Stimulated activated CD8-positive, alpha-beta memory T cell treated with anti-CD3 and anti-CD28 coated beads, Interleukin-4, amount 100 ng/mL, for 4 hours (primary cell): ENCODE results near the gene REV3L.
"Not testable (repeated sequence)": the region's sequence is repeated elsewhere in the genome, so short reads cannot be mapped to it uniquely, and the experiment has no call there.

Source experiments
- DNase-seq, 2 donors: peaks; one replicate each; pipeline ENCODE4 v3.0.0-alpha.2; 2020; ENCODE audit warnings: low read depth in 2 of 2, low spot score in 1 of 2

The REV3L gene

GRCh38 chr6:111379831-111380230 lies 103.2 kb downstream of the REV3L start:
- DNase-seq: no peak

- no peak for DNase-seq
Measured at GRCh38 chr6:111379302-111379701, 103.7 kb downstream of the REV3L start.

DNA sequence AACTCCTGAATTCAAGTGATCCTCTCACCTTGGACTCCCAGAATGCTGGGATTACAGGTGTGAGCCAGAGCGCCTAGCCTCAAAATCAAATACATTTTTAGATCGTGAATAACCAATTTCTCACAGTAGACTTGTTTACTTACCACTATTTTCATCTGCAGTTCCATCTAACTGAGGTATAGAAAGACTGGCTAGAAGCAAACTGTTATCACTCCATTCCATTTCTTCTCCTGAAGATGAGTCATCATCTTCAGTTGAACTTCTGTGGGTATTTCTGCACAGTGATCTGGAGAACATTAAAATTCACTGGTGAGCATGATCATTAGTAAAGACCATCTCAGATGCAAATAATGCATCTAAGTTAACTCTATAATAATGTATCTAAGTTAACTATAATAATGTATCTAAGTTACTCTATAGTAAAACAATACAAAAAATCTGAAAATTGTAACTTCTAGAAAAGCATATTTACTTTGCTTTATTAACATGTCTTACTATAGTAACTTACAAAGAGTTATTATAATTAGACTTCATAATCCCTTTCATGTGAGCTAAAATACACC lies 105.4 kb downstream of the REV3L start:
- no peak for DNase-seq

DNA sequence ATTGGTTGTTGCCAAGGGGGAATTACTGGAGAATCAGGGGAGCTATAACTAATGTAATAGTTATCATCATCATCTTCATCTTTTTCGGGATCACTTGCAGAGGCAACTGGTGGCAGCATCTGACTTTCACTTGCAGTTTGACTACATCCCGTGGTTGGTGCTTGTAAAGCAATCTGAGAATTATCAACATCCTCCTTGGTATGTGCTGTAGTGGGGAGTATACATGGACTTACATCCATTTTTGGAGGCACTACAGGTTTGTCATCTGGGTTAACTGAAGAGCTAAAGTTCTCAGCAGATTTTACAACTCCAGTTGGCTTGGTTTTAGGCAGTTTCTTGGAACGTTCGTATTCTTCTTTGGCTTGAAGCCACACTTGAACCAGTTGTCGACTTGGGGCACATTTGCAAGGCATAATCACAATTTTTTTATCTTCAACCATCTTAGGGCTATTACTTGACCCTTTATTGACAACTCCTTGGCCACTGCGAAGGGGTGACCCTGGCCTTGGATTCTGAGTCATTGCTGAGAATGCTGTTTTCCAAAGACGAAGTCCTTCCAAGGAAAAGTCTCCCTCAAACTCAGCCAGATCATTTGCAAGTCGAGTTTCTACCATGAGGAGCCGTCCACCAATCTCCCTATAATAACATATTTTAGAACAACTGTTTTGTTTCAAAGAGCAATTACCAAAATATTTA lies 115.5 kb downstream of the REV3L start:
- DNase-seq: no peak

- no peak for DNase-seq
Measured at GRCh38 chr6:111361648-111362047, 121.4 kb downstream of the REV3L start.

- no peak for DNase-seq
Measured at GRCh38 chr6:111358454-111358853, 124.6 kb downstream of the REV3L start.

DNA sequence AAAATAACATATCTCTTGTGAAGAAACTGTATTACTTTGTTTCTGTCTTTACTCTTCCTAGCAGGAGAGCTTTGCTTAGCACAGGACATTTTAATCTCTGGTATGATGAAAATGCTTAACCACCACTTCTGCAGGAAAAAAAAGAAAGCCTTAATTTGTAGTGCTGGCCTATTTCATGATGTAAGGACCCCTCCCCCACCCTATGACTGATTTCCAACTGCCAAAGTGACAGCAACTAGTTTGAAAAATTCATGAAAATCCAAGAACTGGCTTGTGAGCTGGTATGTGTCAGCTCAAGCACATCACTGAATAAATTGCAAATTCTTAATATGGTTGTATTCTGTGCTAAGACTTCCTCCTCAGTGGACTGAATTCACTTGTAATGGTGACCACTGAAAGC lies 125.3 kb downstream of the REV3L start:
- no peak for DNase-seq

GRCh38 chr6:111356551-111356950 lies 126.5 kb downstream of the REV3L start:
- DNase-seq: no peak

DNA sequence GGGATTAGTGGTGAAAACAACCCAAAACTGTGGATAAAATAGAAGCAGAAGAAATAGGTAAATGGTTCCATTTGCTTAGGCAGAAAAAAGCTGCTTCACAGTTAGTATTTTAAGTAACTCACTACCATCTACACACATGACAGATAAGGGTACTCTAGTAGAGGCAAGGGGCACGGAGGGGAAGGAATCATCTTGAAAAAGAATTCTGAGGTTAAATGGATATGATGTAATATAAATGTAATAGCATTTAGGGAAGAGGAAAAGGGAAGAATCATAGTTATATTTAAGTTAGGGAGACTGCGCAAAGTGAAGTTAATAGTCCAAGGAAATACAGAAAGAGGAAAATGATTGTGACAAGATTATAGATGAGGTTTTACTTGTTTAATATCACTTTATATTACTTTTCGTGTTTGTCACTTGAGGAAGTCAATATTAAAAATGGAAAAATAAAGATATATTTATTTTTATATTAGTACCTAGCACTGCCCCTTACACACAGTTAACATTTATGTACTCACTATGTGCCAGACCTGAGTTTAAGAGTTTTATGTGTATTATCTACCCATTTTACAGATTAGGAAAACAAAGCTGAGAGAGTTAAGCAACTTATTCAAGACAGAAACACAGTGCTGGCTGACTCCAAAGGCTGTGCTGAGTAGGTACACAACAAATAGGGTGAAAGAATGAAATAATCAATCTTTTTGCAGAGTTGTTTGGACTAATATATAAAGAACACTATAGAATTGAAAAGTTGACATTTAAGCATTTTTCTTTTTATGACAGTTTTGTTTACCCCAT lies 128.1 kb downstream of the REV3L start:
- no peak for DNase-seq

DNA sequence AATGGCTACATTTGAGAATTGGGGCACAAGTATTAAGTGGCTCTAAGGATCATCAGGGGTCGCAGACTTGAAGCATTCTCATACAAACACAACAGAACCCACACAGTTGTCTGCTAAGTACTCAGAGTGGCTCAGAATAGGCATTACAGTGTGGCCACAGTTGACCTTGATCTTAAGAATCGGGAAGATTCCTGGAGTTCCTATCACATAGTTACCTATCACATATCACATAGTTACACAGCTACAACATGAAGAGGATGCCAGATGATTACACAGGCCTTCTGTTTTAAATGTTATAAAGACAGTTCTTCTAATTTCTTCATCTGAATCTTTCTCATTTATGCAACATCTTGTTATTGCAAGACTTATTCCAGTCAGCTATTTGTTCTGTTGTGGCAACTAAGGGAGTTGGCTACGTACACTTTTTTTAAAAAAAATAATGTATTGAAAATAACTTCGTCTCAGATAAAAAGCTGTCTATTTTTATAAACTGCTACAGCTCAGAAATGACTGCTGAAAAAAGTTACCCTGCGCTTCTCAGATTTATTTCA lies 129.0 kb downstream of the REV3L start:
- DNase-seq: no peak

- no peak for DNase-seq
Measured at GRCh38 chr6:111347589-111347988, 135.4 kb downstream of the REV3L start.

- no peak for DNase-seq
Measured at GRCh38 chr6:111342913-111343312, 140.1 kb downstream of the REV3L start.

DNA sequence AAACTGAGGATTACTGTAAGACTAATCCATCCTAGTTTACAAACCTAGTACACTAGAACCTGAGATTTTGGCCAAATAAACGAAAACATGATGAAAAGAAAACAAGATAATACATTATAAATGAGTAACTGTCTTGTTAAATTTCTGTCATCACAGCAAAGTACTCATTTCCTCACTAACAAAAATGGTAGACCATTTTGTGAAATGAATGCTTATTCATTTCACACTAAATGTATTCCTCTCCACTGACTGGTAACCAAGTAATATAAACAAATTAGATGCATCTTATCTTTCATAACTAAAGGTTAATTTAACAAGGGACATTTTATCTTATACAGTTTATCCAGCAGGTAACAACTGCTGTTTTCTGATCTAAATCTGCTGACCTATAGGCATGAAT lies 143.7 kb downstream of the REV3L start:
- no peak for DNase-seq

DNA sequence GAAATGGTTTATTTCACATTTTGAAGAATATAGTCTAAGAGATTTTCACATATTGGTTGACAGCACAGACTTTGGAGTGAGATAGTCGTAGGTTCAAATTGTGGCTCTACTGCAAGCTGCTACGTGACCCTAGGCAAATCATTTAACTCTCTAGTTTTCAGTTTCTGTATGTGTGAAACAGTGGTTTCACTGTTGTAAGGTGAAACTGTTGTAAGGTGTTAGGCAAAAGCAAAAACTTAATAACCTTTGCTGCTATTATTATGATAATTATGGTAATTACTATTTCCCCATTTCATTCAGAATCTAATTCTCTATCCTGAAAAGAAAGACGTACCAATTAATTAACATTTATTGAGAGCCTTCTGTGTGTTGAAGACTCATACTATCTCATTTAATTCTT lies 144.2 kb downstream of the REV3L start:
- no peak for DNase-seq

- no peak for DNase-seq
Measured at GRCh38 chr6:111337829-111338236, 145.2 kb downstream of the REV3L start.

DNA sequence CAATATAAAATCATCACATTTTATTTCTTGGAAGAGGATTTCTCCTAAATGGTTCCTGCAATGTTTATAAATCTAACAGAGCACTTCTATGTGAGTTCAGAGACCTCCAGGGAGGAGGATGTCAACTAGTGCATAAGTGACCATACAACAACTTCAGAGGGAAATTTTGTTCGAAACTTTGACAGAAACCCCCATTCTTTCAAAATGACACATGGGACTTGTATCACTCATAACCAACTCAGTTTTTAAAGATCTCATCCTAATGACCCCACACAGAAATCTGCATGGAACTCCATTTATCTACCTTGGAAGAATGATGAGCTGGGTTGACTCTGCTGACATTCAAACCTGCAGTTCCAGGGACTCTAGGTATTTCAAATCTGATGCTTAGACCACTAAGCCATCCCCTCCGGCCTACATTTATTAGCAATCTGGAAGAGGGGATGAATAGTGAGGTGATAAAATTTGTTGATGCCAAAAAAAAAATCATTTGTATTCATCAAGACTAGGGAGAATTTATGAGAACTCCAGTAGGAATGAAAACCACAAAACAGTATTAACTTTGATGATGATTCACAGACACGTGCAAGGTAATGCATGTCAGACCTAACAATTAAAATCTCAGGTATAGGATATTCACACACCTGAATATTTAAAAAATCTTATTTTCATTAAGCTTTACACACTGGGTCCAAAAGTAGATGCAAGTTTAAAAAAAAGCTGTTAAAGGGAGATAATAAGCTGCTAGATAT lies 153.0 kb downstream of the REV3L start:
- no peak for DNase-seq

GRCh38 chr6:111326563-111326962 lies 156.5 kb downstream of the REV3L start:
- no peak for DNase-seq

- DNase-seq: no peak
Measured at GRCh38 chr6:111322145-111322544, 160.9 kb downstream of the REV3L start.

- DNase-seq: not testable (repeated sequence)
Measured at GRCh38 chr6:111307950-111308349, 175.1 kb downstream of the REV3L start.

- no peak for DNase-seq
Measured at GRCh38 chr6:111307275-111307858, 175.7 kb downstream of the REV3L start.
